ENCODE results near the gene LRRC4B. TPM values are rescaled to one million over a fixed set of nuclear protein-coding genes. Genes with fewer than 3 reads are reported as not detected.

The LRRC4B gene
- total and polyA plus RNA-seq, 2 donors: 0.52 to 0.57 TPM

DNA sequence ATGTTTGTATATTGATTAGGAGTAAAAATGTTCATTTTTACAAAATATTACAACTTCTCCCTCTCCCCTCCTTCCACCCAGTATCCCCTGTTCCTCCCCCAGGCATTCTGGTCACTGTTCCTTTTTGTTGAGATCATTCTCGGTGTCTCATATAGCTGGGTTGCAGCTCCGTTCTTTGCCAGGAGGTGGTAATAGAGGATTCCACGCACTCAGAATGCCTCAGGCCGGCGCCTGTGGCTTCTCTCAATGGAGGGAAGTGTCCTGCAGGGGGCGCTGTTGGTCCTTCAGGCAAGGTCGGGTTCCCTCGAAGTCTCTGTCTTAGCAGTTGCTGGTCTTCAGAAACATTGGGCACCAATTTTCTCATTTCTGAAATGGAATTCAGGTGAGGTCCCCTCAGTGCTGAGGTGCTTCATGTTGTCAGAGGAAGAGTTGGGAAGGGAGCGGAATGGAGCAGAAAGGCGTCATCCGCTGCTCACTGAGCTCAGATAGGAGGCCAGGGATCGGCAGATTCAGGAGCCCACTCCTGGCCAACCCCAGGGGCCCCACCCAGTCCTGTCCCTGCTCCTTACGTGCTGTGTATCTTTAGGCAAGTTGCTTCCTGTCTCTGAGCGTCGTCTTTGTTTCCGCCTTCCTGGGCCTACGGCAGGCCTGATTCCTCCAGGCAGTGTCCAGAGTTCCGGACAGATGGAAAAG is 81.3 kb downstream of the LRRC4B start:
- Histone ChIP-seq H3K4me3 (ENCODE audit: low read length in 2 of 2) (no peak overlapping the region), H3K9me3 (ENCODE audit: control insufficient read depth in 2 of 2, insufficient read depth in 1 of 2, low read length in 1 of 2) (peaks cover 0 to 13% of the 10 kb centered on the region in 2 donors), H3K36me3 (ENCODE audit: control insufficient read depth in 2 of 2, insufficient read depth in 2 of 2, low read length in 1 of 2) (peaks cover 9% of the 10 kb centered on the region in 2 donors), H3K4me1 (ENCODE audit: control insufficient read depth in 2 of 2, insufficient read depth in 2 of 2, low read length in 2 of 2) (no peaks in the 10 kb centered on the region), H3K27ac (ENCODE audit: low read depth in 1 of 2, low read length in 1 of 2) (no peak overlapping the region), H3K27me3 (ENCODE audit: control insufficient read depth in 2 of 2, insufficient read depth in 1 of 2, low read length in 1 of 2) (peaks cover 0 to 38% of the 10 kb centered on the region in 2 donors)
- no peak for DNase-seq (ENCODE audit: low read depth in 6 of 9, low spot score in 9 of 9)
- WGBS: 86% methylated on average over 18 of the region's 18 CpGs

DNA sequence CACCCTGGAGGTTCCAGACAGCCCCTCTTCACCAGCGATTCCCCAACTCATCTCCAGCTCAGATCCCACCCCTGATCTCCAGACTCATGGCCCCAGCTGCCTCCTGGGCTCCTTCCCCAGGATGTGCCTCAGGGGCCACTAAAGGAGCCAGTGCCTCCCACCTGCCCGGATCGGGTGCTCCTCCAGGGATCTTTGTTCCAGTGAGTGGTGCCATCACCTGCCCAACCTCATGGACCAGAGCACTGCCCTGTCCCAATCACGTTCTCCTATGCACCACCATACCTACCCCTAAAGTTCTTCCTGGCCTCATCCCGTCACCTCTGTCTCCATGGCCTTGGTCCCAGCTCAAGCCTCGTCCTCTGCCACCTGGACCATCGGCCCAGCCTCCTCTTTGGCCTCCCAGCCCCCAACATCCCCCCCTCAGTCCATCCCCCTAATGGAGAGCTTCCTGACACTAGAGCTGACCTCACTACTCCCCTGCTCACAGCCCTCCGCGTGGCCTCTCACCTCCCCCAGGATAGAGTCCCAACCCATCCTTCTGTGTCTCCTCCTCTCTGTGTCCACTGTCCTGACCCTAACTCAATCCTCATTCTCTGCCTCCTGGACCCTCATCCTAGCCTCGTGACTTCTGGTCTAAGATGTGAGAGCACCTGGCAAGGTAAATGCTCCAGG is 82.8 kb downstream of the LRRC4B start:
- DNase-seq (ENCODE audit: low read depth in 6 of 9, low spot score in 9 of 9): no peak
- Histone ChIP-seq H3K27me3 (ENCODE audit: control insufficient read depth in 2 of 2, insufficient read depth in 1 of 2, low read length in 1 of 2) (peaks cover 0 to 24% of the 10 kb centered on the region in 2 donors), H3K9me3 (ENCODE audit: control insufficient read depth in 2 of 2, insufficient read depth in 1 of 2, low read length in 1 of 2) (peaks cover 0 to 13% of the 10 kb centered on the region in 2 donors), H3K27ac (ENCODE audit: low read depth in 1 of 2, low read length in 1 of 2) (no peak overlapping the region), H3K4me1 (ENCODE audit: control insufficient read depth in 2 of 2, insufficient read depth in 2 of 2, low read length in 2 of 2) (no peaks in the 10 kb centered on the region), H3K36me3 (ENCODE audit: control insufficient read depth in 2 of 2, insufficient read depth in 2 of 2, low read length in 1 of 2) (peaks cover 14 to 25% of the 10 kb centered on the region in 2 donors), H3K4me3 (ENCODE audit: low read length in 2 of 2) (no peak overlapping the region)
- 97% methylated on average over 10 of the region's 10 CpGs for WGBS

- peaks cover 24 to 44% of the 10 kb centered on the region in 2 donors for H3K36me3 ChIP-seq (ENCODE audit: control insufficient read depth in 2 of 2, insufficient read depth in 2 of 2, low read length in 1 of 2)
- H3K4me1 ChIP-seq (ENCODE audit: control insufficient read depth in 2 of 2, insufficient read depth in 2 of 2, low read length in 2 of 2): no peaks in the 10 kb centered on the region
- DNase-seq (ENCODE audit: low read depth in 6 of 9, low spot score in 9 of 9): no peak
- no peak overlapping the region for H3K4me3 ChIP-seq (ENCODE audit: low read length in 2 of 2)
- H3K9me3 ChIP-seq (ENCODE audit: control insufficient read depth in 2 of 2, insufficient read depth in 1 of 2, low read length in 1 of 2): peaks cover 0 to 29% of the 10 kb centered on the region in 2 donors
- peaks cover 0 to 9% of the 10 kb centered on the region in 2 donors for H3K27me3 ChIP-seq (ENCODE audit: control insufficient read depth in 2 of 2, insufficient read depth in 1 of 2, low read length in 1 of 2)
- WGBS: 96% methylated on average over 10 of the region's 10 CpGs
- no peak overlapping the region for H3K27ac ChIP-seq (ENCODE audit: low read depth in 1 of 2, low read length in 1 of 2)
These were observed 85.3 kb downstream of the LRRC4B start for GRCh38 chr19:50482916-50483315.

- DNase-seq (ENCODE audit: low read depth in 6 of 9, low spot score in 9 of 9): no peak
- Histone ChIP-seq H3K27me3 (ENCODE audit: control insufficient read depth in 2 of 2, insufficient read depth in 1 of 2, low read length in 1 of 2) (peaks cover 0 to 6% of the 10 kb centered on the region in 2 donors), H3K9me3 (ENCODE audit: control insufficient read depth in 2 of 2, insufficient read depth in 1 of 2, low read length in 1 of 2) (peaks cover 0 to 31% of the 10 kb centered on the region in 2 donors), H3K4me1 (ENCODE audit: control insufficient read depth in 2 of 2, insufficient read depth in 2 of 2, low read length in 2 of 2) (peaks cover 2 to 3% of the 10 kb centered on the region in 2 donors), H3K36me3 (ENCODE audit: control insufficient read depth in 2 of 2, insufficient read depth in 2 of 2, low read length in 1 of 2) (peaks cover 24 to 44% of the 10 kb centered on the region in 2 donors), H3K4me3 (ENCODE audit: low read length in 2 of 2) (no peak overlapping the region), H3K27ac (ENCODE audit: low read depth in 1 of 2, low read length in 1 of 2) (no peak overlapping the region)
- WGBS: 96% methylated on average over 16 of the region's 16 CpGs
These were observed 85.9 kb downstream of the LRRC4B start for GRCh38 chr19:50482271-50482855.

- peaks cover 24 to 44% of the 10 kb centered on the region in 2 donors for H3K36me3 ChIP-seq (ENCODE audit: control insufficient read depth in 2 of 2, insufficient read depth in 2 of 2, low read length in 1 of 2)
These were observed 86.7 kb downstream of the LRRC4B start for GRCh38 chr19:50481351-50482149.

GRCh38 chr19:50480281-50481111 is 87.7 kb downstream of the LRRC4B start:
- peaks cover 8% of the 10 kb centered on the region in 2 donors for H3K4me1 ChIP-seq (ENCODE audit: control insufficient read depth in 2 of 2, insufficient read depth in 2 of 2, low read length in 2 of 2)
- peaks cover 0 to 25% of the 10 kb centered on the region in 2 donors for H3K9me3 ChIP-seq (ENCODE audit: control insufficient read depth in 2 of 2, insufficient read depth in 1 of 2, low read length in 1 of 2)
- 98% methylated on average over 37 of the region's 37 CpGs for WGBS
- H3K4me3 ChIP-seq (ENCODE audit: low read length in 2 of 2): no peak overlapping the region
- H3K27ac ChIP-seq (ENCODE audit: low read depth in 1 of 2, low read length in 1 of 2): no peak overlapping the region
- H3K36me3 ChIP-seq (ENCODE audit: control insufficient read depth in 2 of 2, insufficient read depth in 2 of 2, low read length in 1 of 2): peaks cover 24 to 44% of the 10 kb centered on the region in 2 donors
- H3K27me3 ChIP-seq (ENCODE audit: control insufficient read depth in 2 of 2, insufficient read depth in 1 of 2, low read length in 1 of 2): peaks cover 0 to 3% of the 10 kb centered on the region in 2 donors
- no peak for DNase-seq (ENCODE audit: low read depth in 6 of 9, low spot score in 9 of 9)

More at GRCh38 chr19:50481351-50482149, 86.7 kb downstream of the LRRC4B start:
- WGBS: 98% methylated on average over 27 of the region's 27 CpGs
- no peak overlapping the region for H3K27ac ChIP-seq (ENCODE audit: low read depth in 1 of 2, low read length in 1 of 2)
- no peaks in the 10 kb centered on the region for H3K27me3 ChIP-seq (ENCODE audit: control insufficient read depth in 2 of 2, insufficient read depth in 1 of 2, low read length in 1 of 2)
- H3K4me3 ChIP-seq (ENCODE audit: low read length in 2 of 2): no peak overlapping the region
- peaks cover 8% of the 10 kb centered on the region in 2 donors for H3K4me1 ChIP-seq (ENCODE audit: control insufficient read depth in 2 of 2, insufficient read depth in 2 of 2, low read length in 2 of 2)
- DNase-seq (ENCODE audit: low read depth in 6 of 9, low spot score in 9 of 9): no peak
- H3K9me3 ChIP-seq (ENCODE audit: control insufficient read depth in 2 of 2, insufficient read depth in 1 of 2, low read length in 1 of 2): peaks cover 0 to 25% of the 10 kb centered on the region in 2 donors

GRCh38 chr19:50479761-50480251 is 88.4 kb downstream of the LRRC4B start:
- peaks cover 8% of the 10 kb centered on the region in 2 donors for H3K4me1 ChIP-seq (ENCODE audit: control insufficient read depth in 2 of 2, insufficient read depth in 2 of 2, low read length in 2 of 2)
- peaks cover 24 to 44% of the 10 kb centered on the region in 2 donors for H3K36me3 ChIP-seq (ENCODE audit: control insufficient read depth in 2 of 2, insufficient read depth in 2 of 2, low read length in 1 of 2)
- H3K9me3 ChIP-seq (ENCODE audit: control insufficient read depth in 2 of 2, insufficient read depth in 1 of 2, low read length in 1 of 2): peaks cover 0 to 25% of the 10 kb centered on the region in 2 donors
- H3K27me3 ChIP-seq (ENCODE audit: control insufficient read depth in 2 of 2, insufficient read depth in 1 of 2, low read length in 1 of 2): peaks cover 0 to 6% of the 10 kb centered on the region in 2 donors
- no peak overlapping the region for H3K4me3 ChIP-seq (ENCODE audit: low read length in 2 of 2)
- H3K27ac ChIP-seq (ENCODE audit: low read depth in 1 of 2, low read length in 1 of 2): no peak overlapping the region
- DNase-seq (ENCODE audit: low read depth in 6 of 9, low spot score in 9 of 9): no peak
- WGBS: 97% methylated on average over 16 of the region's 16 CpGs
